ENCODE measurements around the gene HDC. TPM values are rescaled to one million over a fixed set of nuclear protein-coding genes. Genes with fewer than 3 reads are reported as not detected.

Gene HDC
- total RNA-seq, 4 donors from 2014 or later, result 1.4 to 8.8 (median 3.3) TPM; not detected in 1

DNA sequence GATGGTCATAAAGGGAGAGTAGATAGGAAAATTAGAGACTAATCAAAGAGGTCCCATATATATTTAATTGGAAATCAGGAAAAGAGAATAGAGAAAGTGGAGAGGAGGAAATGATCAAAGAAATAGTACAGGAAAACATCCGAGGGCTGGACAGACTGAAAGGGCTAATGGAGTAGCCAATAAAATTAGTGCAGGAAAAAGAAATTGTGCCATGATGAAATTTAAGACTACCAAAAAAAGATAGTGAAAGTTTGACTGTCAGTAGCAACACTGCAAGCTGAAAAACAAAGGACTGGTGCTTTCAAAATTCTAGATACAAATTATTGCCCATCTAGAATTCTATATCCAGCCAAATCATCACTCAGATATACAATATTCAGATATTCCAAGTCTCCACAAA is 47.2 kb downstream of the HDC start:
- no peak for TF ChIP-seq CTCF (IDR thresholded peaks at IDR 0.05; ENCODE audit: low read depth)

- TF ChIP-seq CTCF (IDR thresholded peaks at IDR 0.05; ENCODE audit: low read depth), result no peak
Measured at GRCh38 chr15:50210462-50211157, 54.9 kb downstream of the HDC start.

GRCh38 chr15:50209809-50210208 is 55.7 kb downstream of the HDC start:
- TF ChIP-seq CTCF (IDR thresholded peaks at IDR 0.05; ENCODE audit: low read depth), result no peak

- TF ChIP-seq CTCF (IDR thresholded peaks at IDR 0.05; ENCODE audit: low read depth), result no peak
Measured at GRCh38 chr15:50206020-50206419, 59.5 kb downstream of the HDC start.

GRCh38 chr15:50202003-50202402 is 63.5 kb downstream of the HDC start:
- no peak for TF ChIP-seq CTCF (IDR thresholded peaks at IDR 0.05; ENCODE audit: low read depth)

DNA sequence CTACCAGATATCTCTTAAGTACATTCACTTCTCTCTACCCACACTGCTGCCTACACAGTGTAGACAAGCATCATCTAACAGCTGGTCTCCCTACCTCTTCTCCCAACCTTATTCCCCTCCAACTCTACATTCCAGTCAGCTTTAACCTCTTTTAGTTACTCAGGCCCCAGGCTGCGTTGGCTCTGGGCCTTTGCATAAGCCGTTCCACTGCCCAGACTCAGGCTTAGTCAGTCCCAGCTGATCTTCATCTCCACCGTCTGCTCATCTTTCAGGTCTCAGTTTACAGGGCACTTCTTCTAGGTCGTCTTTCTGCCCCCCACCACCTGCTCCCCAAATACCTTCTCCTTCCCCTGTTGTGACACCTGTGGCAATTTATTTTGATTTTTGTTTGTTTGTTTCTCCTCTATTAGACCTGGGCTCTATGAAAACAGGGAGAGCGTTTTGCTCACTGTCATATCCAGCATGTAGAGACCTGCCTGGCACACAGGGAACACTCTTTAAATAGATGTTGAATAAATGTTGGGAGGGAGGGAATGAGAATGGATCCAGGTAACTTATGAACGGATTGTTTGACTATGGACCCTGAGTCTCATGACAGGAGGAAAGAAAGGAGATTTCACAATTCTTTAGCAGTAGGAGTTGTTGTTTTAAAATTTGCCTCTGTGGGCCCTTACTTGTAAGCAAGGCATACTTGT is 72.5 kb downstream of the HDC start:
- TF ChIP-seq CTCF (IDR thresholded peaks at IDR 0.05; ENCODE audit: low read depth), result no peak

DNA sequence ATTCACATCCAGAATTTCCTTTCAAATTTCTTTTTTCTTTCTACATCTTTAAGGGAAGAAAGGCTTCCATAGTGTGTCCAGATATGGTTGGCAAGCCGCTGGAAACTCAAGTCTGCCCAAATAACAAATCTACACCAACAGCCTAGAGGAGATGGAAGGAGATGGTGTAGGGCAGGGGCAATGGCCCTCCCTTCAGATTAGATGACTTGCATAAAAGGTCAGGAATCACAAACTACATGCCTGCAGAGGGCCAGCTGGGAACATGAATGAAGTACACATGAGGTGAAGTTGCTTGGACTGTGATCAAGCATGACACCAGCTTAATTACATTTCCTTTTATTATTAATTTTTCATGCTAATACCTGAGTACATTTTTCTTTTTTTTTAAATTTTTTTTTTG is 73.4 kb downstream of the HDC start:
- no peak for TF ChIP-seq CTCF (IDR thresholded peaks at IDR 0.05; ENCODE audit: low read depth)

Small RNAs within 50 kb of the gene (small RNA-seq; reads per million reads assigned to genes)
- 0.49 reads per million for gene RF00019

Other genes starting within 250 kb of the HDC start
- 10 to 100 TPM; 39.9 to 75.3 (median 65.9) TPM for gene ATP8B4, start 146.5 kb downstream of the HDC start, total RNA-seq
- 10 to 100 TPM in 1 of 4 donors, 1 to 10 TPM in 2, under 1 TPM in 1; 0.44 to 10.9 (median 1.7) TPM for gene SLC27A2, start 83.5 kb downstream of the HDC start, total RNA-seq
- gene GABPB1, start 89.5 kb upstream of the HDC start, total RNA-seq, result 10 to 100 TPM; 14.3 to 20.9 (median 17.4) TPM
- gene USP8, start 158.7 kb upstream of the HDC start, total RNA-seq, result 10 to 100 TPM; 45.2 to 65.2 (median 50.9) TPM

Data from subcutaneous adipose tissue (tissue), 4 donors.